ENCODE measurements around the gene PTH1R.

Gene PTH1R

DNA sequence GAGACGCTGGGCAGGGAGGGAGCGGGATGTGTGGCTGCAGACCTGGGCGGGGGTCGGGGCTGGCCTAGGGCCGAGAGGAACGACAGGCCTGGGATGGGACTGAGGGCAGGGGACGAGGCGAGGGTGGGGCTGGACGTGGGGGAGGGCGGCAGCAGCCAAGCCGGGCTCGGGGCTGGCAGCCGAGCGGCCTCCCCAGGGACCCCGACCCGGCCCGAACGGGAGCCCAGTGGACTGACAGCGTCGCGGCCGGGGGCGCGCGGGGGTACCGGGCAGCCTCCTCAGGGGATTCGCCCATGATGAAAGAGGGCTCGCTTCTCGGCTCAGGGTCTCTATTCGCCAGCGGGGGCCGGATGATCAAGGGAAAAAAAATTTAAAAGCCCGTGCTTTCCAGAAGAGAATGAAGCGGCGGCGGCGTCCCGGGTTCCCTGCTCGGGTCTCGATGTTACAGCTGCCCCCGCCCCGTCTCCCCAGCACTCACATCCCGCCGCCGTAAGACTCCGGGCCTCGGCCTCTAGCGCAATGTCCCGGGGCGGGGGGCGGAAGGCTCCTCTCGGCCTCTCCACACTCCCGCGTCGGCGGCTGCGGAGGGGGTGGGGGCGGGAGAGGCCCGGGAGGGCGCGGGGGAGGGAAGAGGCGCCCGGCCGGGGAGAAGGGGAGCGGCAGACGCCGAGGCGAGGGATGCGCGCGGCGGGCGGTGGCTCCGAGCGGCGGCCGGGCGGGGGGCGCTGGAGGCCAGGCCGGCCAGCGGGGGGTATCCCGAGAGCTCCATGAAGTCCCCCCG, 4.3 kb downstream of the PTH1R start:
- H3K27ac ChIP-seq: peak overlapping the region; percentile 13; the same call in 1 of the 2 replicates
- TF ChIP-seq, protein P1, sequence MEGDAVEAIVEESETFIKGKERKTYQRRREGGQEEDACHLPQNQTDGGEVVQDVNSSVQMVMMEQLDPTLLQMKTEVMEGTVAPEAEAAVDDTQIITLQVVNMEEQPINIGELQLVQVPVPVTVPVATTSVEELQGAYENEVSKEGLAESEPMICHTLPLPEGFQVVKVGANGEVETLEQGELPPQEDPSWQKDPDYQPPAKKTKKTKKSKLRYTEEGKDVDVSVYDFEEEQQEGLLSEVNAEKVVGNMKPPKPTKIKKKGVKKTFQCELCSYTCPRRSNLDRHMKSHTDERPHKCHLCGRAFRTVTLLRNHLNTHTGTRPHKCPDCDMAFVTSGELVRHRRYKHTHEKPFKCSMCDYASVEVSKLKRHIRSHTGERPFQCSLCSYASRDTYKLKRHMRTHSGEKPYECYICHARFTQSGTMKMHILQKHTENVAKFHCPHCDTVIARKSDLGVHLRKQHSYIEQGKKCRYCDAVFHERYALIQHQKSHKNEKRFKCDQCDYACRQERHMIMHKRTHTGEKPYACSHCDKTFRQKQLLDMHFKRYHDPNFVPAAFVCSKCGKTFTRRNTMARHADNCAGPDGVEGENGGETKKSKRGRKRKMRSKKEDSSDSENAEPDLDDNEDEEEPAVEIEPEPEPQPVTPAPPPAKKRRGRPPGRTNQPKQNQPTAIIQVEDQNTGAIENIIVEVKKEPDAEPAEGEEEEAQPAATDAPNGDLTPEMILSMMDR (conservative IDR thresholded peaks at IDR 0.05): no peak

DNA sequence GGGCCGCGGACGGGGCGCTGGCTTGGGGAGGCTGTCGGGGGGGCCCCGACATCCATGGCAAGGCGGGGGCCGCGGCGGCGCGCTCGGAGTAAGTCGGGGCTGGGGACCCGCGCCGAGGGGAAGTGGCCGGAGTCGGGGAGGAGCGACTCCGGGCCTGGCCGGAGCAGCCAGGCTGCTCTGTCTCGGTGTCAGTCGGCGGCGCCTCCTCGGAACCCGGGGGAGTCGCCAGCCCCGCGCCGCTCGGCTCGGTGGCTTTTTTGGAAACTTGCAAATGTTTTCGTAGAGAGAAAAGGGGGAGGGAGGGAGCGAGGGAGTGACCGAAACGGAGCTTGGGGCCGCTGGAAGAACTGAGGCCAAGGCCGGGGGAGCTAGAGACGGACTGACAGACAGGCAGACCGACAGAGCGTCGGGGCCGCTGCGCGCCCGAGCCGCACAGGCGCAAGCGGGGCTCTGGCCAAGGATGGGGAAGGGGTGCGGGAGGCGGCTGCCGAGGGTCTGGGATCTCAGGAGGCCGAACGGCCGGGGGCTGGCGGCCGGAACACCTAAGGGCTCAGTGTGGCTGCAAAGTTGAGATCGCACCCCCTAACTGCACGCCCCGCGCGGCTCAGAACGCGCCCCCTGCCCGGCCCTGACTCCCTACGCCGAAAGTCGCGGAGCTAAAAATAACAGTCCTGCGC, 5.0 kb downstream of the PTH1R start:
- peak overlapping the region; percentile 13; the same call in 1 of the 2 replicates for H3K27ac ChIP-seq
- TF ChIP-seq, protein P1 (conservative IDR thresholded peaks at IDR 0.05): no peak

DNA sequence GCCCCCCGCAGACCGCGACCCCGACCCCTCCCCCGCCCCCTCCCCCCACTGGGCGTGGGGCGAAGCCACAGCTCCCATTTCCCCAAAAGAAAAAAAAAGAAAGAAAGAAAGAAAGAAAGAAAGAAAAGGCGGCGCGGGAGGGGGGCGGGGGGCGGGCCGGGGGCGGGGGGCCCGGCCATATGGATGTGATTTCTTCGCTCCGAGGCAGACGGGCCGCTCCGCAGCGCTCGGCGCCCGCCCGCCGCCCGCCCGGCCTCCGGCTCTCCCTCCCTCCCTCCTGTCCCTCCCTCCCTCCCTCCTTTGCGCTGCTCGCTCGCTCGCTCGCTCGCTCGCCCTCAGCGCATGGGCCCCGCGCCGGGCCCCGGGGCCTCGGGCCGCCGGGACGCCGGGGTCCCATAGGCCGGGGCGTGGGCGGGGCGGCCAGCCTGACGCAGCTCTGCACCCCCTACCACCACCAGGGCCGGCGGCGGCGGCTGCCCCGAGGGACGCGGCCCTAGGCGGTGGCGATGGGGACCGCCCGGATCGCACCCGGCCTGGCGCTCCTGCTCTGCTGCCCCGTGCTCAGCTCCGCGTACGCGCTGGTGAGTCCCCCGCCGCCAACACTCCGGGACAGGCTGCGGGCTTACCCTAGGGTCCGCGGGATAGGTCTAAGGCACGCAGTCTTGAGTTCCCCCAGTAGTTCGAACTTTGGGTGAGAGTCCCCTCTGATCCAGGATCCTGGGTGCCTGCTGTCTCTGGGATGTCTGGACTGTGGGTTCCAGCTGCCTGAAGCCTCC, 5.7 kb downstream of the PTH1R start:
- TF ChIP-seq, protein P1 (conservative IDR thresholded peaks at IDR 0.05): no peak
- H3K27ac ChIP-seq: peak overlapping the region; percentile 13; the same call in 1 of the 2 replicates

DNA sequence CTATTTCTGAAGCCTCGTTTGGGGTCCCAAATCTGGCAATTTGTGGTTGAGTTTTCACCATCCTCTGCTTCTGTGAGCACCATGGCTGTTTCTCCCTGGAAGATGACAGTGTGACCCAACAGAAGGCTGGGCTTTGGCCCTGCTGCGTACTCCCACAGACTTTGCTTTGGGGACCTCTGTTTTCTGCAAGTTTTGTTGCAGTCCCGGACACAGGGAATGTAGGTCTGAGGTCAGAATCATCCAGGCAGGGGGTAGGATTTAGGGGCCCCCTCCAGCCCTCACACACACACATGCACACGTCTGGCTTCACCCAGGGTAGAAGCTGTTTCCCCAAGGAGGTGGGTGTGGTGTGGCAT, 6.3 kb downstream of the PTH1R start:
- TF ChIP-seq, protein P1 (conservative IDR thresholded peaks at IDR 0.05): no peak
- no peak overlapping the region for H3K27ac ChIP-seq

DNA sequence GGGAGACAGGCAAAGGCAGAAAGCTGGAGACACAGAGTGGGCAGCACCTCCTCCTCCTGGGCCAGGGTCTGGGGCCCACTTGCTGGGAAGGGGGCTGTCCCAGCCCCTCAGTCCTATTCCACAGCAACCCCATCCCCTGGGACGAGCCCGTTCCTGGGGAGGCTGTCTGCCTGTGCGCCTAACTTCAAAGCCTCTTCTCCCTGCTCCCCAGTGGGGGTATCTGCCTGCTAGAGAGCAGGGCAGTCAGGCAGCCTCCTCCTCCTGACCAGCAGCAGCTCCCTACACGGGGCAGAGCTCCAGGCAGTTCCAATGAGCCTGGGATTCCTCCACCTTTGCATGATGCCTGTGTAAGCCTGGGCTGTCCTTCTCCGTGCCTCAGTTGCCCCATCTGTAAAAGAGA, 6.9 kb downstream of the PTH1R start:
- H3K27ac ChIP-seq: no peak overlapping the region
- TF ChIP-seq, protein P1 (conservative IDR thresholded peaks at IDR 0.05): no peak

DNA sequence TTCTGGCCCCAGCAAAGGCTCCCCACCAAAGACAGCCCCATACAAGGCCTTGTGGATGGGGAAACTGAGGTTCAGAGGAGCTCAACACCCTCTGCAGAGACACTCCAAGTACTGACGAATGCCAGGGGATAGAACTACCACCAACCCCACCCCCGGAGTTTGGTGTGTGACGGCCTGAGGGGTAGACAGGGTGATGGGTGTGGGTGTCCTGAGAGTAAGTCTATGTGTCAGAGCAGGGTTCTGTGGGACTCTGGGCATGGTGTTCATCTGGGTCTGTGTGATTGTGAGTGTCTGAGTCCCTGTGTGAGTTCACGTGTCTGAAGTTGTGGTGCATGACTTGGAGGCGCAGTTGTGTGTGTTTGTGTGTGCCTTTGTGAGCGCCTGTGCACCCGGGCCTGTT, 7.4 kb downstream of the PTH1R start:
- no peak overlapping the region for H3K27ac ChIP-seq
- TF ChIP-seq, protein P1 (conservative IDR thresholded peaks at IDR 0.05): no peak

DNA sequence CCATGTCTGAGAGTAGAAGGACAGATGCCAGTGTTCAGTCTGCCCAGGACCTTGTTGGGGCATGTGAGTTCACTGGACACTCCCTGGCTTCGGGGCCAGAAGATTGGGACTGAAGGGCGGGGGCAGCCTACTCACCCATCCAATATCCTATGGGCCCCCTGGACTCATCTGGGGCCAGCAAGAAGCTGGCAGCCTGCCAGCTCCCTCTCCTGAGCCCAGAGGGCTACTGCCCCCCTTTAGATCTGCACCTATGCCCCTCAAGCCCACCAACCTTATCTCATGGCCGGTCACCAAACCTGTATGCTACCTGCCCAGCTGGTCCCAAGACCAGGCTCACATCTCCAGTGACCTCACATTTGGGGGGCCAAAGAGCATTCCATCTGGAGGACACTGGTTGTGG, 8.1 kb downstream of the PTH1R start:
- TF ChIP-seq, protein P1 (conservative IDR thresholded peaks at IDR 0.05): no peak
- H3K27ac ChIP-seq: no peak overlapping the region

Measured in VCaP (cell line).